Left kidney (tissue), 8 donors: ENCODE results near the gene SEC14L1. TPM values are rescaled to one million over a fixed set of nuclear protein-coding genes. Genes with fewer than 3 reads are reported as not detected.
"Not testable (repeated sequence)": the region's sequence is repeated elsewhere in the genome, so short reads cannot be mapped to it uniquely, and the experiment has no call there.

Experiments used
- DNase-seq: peaks from one replicate; pipeline ENCODE4 v3.0.0-alpha.2; 2013
- long read RNA-seq, 8 donors: transcript quantifications; one replicate each; lab custom pipeline, GENCODE V29; 2026
- polyA plus RNA-seq: library from polyadenylated mRNA; unstranded; fragments of 120-200 nt; gene quantifications from one replicate; pipeline ENCODE4 v1.2.1, GENCODE V29; 2013; ENCODE audit not compliant: insufficient read length

SEC14L1 gene
- polyA plus RNA-seq = 97.3 TPM
- long read RNA-seq, donor 1, full-length matches to known transcripts = 15 of 48 reads
- long read RNA-seq, donor 1, partial matches to known transcripts = 33 of 48 reads
- long read RNA-seq, donor 1, other reads (novel, unspliced or antisense) = 0 of 48 reads
- long read RNA-seq, donor 2, full-length matches to known transcripts = 6 of 6 reads
- long read RNA-seq, donor 2, partial matches to known transcripts = 0 of 6 reads
- long read RNA-seq, donor 2, other reads (novel, unspliced or antisense) = 0 of 6 reads
- long read RNA-seq, donor 3, full-length matches to known transcripts = 7 of 13 reads
- long read RNA-seq, donor 3, partial matches to known transcripts = 6 of 13 reads
- long read RNA-seq, donor 3, other reads (novel, unspliced or antisense) = 0 of 13 reads
- long read RNA-seq, donor 4, partial matches to known transcripts = 6 of 9 reads
- long read RNA-seq, donor 4, other reads (novel, unspliced or antisense) = 0 of 9 reads
- long read RNA-seq, donor 5, full-length matches to known transcripts = 1 of 1 reads
- long read RNA-seq, donor 5, partial matches to known transcripts = 0 of 1 reads
- long read RNA-seq, donor 5, other reads (novel, unspliced or antisense) = 0 of 1 reads
- long read RNA-seq, donor 6, full-length matches to known transcripts = 6 of 12 reads
- long read RNA-seq, donor 6, partial matches to known transcripts = 6 of 12 reads
- long read RNA-seq, donor 6, other reads (novel, unspliced or antisense) = 0 of 12 reads
- long read RNA-seq, donor 7, full-length matches to known transcripts = 17 of 17 reads
- long read RNA-seq, donor 7, partial matches to known transcripts = 0 of 17 reads
- long read RNA-seq, donor 7, other reads (novel, unspliced or antisense) = 0 of 17 reads
- long read RNA-seq, donor 8, full-length matches to known transcripts = 4 of 4 reads
- long read RNA-seq, donor 8, partial matches to known transcripts = 0 of 4 reads
- long read RNA-seq, donor 8, other reads (novel, unspliced or antisense) = 0 of 4 reads

DNA sequence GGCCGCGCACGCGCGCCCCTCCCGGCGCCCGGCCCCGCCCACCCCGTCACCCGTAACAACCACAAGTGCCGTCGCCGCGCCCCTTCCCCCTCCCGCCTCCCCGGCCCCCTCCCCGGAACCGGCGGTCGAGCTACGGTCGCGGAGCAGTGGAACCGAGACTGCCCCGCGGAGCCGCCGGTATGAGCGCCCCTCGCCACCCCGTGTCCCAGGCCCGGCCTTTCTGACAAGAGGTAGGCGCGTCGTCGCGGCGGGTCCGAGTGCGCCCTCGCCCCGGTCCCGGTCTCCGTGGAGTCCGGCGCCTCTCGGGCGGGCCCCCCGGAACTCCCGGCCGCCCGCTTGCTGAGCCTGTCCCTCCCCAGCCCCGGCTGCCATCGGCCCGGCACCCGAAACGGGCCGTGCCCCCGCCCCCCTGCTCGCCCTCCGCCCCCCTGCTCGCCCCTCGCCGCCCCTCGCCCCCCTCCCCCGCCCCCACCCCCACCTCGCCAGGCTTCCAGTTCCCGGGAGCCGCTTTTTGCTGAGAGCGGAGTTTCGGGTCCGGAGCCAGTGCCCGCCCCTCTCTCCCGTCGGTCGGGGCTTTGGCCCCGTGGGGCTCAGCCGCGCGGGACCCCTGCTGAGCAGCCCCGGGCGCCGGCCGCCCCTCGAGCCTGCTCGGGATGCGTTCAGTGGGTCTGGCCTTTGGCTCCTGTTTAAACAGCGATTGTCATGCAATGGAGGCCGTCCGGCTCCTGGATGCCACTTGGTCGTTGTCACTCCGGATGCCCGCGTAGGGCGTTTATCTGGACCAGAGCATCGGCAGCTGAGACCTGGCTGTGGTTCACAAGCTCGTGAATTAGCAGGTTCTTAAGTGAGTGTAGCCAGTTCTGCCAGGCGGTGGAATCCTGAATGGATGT, at the start of gene SEC14L1:
TSS of gene SEC14L1 (plus strand) at position 92 of the 890 bp plus-strand sequence. CDS start 2,628 bp downstream, outside the sequence.
- DNase-seq = no peak

DNA sequence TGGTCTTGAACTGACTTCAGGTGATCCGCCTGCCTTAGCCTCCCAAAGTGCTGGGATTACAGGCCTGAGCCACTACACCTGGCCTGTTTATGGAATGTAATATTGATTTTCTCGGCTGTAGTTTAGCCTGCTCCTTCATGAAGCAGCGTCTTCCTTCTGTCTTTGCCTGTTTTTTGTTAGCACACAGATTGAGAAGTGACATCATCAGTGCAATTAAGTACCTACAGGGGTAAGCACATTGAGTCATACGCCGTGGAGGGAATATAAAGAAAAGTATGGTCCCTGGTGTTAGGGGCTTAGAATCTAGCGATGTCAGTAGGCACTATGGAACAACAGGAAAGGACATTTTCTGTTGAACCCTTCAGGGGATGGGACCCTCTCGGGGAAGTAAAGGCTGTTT, 48.7 kb upstream of the SEC14L1 start:
- DNase-seq = no peak

DNA sequence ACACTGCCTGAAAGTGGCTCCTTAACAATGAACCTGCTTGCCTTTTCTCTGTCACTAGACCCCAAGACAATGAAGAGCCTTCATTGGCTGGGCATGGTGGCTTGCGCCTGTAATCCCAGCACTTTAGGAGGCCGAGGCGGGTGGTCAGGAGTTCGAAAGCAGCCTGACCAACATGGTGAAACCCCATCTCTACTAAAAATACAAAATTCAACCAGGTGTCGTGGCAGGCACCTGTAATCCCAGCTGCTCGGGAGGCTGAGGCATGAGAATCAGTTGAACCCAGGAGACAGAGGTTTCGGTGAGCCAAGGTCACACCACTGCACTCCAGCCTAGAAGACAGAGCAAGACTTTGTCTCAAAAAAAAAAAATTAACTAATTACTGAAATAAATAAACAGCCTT, 45.3 kb upstream of the SEC14L1 start:
- DNase-seq = no peak

DNA sequence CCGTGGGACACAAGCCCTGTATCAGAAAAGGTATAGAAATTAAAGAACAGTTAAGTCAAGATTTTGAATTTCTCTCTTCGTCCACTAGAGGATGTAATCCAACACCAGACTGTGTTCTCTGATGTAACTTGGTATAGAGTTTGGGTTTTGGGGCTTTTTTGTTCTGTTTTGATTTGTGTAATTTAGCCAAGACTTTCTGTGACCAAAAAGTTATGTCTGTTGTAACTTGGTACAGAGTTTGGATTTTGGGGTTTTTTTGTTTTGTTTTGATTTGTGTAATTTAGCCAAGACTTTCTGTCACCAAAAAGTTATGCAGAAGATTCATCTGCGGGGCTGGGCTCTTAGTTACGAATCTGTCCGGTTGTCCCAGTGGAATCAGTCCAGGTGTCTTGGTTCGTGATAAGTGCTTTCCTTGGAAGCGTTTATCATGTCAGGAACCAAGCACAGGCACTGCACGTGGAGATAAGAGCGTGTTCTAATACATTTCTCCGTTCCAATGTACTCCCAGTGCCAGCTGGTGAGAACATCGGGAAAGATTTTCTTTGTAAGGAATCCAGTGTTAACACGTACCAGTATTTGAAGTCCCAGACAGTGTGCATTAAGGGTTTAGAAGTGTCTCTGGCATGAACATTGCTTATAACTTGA, 44.1 kb upstream of the SEC14L1 start:
- no peak for DNase-seq

DNA sequence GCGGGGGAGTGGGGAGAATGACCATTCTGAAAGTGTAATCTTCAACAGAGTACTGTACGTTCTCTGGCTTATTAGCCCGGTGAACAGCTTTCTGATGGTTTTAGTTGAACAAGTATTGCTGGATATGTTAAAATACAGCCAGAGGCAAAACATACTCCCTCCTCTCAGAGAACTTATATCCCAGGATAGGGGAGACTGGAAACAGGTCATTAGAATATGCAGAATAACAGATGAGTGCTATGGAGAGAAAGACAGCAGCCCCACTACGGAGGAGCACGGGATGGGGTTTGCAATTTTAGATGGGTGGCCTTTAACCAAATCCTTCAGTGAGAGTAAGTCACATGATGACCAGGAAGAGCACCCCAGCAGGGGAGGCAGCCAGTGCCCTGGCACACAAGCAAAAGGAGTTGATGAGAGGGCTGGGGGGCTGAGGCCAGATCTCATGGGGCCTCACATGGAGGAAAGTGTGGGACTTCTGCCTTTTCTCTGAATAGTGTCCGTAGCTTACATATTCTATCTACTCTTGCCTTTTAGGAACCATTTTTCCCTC, 43.1 kb upstream of the SEC14L1 start:
- no peak for DNase-seq

DNA sequence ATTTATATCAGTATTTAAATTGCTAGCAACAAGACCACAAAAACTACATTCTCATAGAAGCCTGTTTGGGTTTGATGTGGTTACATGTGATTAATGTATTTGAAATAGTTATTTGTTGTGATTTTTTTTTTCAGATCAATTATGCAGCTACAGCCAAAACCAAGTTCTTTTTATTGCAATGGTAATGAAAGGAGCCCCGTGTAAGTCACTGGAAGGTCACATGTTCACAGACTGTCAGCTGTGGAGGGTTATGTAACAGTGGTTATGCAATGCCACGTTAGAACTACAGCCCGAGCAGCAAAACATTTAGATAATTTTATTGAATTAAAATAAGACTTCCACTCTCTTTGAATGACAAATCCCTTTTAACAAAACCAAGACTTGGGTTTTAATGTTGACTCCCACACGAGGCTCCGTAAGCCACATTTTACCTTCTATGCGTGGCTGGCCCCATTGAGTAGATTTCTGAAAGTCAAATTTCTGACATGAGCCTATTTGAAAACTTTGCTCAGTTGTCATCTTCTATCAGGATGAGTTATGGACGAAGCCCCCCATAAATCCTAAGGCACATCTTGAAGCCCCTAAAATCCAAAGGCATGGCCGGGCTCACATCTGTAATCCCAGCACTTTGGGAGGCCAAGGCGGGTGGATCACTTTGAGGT, 41.8 kb upstream of the SEC14L1 start:
- DNase-seq = no peak

DNA sequence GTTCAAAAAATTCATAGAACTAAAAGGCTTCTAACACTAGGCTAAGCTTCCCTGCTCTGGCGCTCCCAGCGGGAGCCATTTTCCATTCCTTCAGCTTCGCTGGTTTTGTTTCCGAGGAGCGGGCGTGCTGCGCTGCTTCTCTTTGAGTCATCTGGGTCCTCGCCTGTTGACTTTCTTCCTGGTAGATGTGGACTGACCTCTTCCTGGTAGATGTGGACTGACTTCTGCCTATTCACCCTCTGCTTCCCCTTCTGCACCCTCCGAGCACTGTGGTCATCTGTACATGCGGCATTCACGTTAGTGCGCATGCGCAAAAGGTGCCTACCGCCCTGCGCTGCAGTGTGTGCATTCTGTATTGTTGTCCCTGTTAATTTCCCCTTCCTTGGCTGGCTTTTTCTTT, 40.8 kb upstream of the SEC14L1 start:
- DNase-seq = no peak

DNA sequence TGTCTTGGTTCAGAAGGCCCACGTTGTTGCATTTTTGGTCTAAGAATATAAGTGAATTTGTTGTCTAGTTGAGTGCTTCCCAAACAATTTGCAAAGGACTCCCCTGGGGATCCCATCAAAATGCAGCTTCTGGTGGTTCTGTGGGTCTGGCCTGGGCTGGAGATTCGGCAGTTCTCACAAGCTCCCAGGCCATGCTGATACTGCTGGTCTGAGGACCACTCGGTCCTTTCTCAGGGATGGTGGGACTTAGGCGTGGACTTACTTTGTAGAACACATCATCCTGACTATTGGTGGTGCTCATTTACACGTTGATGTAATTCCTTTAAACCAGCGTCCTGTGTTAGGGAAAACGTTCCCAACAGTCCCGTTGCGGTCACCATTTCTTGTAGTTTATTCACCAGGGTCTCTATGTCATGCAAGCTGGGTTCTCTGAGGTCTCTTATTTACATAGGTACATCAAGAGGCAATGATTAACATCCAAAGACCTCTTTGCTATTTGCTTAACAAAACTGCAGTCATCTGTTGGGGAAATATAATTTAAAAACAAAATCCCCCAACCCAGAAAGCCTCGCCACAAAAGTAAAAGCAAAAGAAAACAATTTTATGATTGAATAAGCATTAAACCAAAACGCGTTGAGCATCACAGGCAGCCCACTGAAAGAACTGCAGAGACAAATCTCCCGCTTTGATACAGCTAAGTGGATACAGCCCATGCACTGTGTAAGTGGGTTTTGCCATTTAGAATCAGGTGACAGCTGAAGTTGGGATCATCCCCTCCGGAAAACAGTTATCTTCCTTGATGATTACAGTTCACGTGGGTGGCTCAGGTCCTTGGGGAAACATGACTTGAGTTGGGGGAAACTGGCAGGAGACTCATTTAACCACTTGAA, 39.0 kb upstream of the SEC14L1 start:
- no peak for DNase-seq

DNA sequence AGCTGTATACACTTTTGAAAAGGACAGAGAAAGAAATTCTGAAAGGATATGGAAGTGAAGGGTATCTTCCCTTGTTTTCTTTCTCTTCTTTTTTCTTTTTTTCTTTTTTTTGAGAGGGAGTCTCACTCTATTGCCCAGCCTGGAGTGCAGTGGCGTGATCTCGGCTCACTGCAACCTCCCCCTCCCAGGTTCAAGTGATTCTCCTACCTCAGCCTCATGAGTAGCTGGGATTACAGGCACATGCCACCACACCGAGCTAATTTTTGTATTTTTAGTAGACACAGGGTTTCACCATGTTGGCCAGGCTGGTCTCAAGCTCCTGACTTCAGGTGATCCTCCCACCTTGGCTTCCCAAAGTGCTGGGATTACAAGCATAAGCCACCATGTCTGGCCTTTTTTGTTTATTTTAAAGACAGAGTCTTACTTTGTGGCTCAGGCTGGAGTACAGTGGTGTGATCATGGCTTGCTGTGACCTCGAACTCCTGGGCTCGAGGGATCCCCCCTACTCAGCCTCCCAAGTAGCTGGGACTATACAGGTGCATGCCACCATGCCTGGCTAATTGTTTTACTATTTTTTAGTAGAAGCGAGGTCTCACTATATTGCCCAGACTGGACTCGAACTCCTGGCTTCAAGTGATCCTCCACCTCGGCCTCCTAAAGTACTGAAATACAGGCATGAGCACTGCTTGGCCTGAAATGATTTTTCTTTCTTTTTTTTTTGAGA, 38.2 kb upstream of the SEC14L1 start:
- DNase-seq = not testable (repeated sequence)

DNA sequence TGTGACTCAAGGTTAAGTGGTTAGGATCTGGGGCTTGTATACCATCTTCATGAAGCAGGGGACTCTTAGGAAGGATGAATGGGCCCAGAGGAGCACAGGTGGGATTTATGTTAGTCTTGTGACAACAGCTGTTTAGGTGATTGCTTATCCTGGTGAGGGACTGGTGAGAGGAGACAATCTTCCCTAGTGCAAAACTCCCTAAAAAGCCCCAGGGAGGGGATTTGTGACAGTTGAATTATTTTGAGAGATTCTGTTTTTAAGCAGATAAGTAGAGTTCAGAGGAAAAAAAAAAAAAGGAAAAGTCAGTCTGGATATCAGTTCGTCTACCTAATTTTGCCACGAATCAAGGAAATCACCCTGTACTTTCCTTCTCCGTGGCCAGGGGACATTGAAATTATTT, 35.1 kb upstream of the SEC14L1 start:
- no peak for DNase-seq

DNA sequence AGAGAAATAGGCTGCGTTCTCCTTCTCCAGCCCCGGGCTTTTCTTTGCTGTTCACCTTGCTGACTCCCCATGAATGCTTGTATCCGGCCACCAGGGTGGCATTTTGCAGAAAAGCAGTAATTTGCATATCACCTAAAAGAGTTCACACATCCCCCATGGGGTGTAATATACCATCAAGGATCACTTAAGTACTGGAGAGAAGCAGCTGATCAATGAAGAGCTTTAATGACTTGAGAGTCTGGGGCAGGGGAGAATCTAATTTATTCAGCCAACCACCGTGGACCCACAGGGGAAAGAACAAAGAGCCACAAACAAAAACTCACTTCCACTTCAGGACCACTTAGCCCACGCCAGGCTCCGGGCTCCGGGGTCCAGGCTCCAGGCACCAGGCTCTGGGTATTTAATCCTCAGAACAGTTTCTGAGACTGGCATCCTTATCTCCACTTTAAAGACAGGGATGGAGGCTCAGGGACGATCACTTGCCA, 33.9 kb upstream of the SEC14L1 start:
- no peak for DNase-seq

DNA sequence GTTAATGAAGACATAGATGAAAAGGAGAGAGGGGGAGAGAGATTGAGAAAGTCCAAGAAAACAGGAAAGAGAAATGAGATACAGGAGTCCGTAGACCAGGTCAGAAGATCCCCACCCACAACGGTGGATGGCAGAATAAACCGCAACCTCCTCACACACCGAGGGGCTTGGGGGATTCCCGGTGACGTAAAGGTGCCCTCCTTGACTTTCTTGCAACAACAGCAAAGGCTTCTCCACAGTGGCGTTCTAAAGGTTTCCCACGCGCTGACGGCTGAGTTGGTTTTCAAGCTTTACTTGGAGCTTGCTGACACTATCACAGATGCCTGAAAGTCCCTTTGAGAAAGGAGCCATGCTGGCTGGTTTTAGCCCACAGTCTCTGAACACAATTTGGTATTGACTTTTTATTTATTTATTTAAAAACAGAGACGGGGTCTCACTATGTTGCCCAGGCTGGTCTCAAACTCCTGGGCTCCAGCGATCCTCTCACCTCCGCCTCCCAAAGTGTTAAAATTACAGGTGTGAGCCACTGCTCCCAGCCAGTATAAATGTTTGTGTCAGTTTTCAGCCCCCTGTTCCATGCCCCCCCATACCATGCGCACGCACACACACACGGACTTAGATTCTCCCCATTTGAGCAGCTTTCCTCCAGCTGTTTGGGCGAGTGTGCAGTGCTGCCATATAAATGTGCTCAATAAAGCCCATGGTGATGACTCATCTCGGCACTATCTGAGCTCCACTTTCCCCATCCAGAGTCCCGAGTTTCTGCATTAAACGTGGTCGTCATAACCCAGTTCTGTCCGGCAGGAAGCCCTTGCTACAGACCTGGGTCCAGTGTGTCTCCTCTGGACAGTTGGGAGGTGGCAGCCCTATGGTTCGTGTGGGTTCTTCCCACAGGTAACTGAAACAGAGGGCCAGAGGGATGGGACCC, 33.0 kb upstream of the SEC14L1 start:
- no peak for DNase-seq

DNA sequence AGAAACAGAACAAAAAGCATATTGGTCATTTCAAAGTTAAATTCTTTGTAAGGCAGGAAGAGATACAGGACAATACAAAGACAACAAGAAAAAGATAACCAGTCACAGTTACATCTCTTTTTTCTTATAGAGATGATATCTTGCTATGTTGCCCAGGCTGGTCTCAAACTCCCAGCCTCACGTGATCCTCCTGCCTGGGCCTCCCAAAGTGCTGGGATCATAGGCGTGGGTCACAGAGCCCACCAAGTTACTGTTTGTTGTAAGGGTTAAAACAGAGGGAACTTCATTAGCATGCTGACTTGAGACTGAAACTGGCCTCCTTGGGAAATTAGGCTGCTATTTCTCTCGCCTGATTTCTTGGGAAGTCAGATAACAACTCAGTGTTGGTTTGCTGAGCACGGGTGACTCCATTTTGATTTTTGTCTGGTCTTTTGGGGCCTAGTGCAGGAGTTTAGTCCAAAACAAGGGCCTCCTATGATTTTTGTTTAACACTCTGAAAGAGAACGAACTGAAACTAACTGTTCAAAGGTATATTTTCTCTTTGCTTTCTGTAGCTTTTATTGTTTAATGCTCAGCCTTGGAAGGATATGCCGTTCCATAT, 31.5 kb upstream of the SEC14L1 start:
- no peak for DNase-seq

DNA sequence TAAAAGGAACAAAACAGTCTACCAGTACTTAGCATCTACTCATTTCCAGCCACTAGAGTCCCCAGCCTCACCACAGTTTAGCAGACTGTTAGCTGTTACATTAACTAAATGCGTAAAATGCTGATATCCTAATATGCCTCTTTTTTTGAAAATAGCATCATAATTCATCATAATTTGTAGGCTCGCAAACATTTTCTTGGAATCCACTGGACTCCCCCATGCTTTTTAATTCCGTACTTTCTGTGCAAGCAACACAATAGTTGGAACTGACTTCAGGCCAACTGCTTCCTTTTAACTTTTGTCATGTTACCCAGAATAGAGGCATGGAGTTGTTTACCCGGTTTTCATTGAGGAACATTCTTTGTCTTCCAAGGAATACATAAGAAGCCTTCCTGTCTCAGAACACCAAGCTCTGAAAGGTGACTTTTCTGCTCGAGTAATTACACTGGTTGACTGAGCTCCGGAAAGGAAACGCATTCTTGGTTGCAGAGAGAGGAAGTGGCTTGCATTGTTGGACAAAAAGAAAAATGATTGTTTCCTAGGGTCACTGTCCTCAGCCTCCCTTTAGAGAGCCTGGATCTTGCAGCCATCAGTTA, 30.9 kb upstream of the SEC14L1 start:
- peak; percentile 80 for DNase-seq

DNA sequence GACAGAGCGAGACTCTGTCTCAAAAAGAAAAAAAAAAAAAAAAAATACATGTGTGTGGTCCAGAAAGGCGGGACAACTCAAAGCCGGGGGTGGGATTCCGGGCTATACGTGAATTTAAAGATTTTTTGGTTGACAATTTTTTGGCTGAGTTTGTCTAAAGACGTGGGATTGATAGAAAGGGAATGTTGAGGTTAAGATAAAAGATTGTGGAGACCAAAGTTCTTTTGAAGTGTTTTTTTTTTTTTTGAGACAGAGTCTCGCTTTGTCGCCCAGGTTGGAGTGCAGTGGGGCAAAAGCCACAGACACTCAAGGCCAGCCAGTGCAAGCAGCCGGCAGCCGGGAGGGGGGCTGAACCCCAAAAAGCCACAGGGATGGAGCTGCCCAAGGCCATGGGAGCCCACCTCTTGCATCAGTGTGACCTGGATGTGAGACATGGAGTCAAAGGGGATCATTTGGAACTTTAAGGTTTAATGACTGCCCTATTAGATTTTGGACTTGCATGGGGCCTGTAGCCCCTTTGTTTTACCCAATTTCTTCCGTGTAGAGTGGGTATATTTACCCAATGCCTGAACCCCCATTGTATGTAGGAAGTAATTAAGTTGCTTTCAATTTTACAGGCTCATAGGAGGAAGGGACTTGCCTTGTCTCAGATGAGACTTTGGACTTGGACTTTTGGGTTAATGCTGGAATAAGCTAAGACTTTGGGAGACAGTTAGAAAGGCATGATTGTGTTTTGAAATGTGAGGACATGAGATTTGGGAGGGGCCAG, 29.4 kb upstream of the SEC14L1 start:
- not testable (repeated sequence) for DNase-seq

DNA sequence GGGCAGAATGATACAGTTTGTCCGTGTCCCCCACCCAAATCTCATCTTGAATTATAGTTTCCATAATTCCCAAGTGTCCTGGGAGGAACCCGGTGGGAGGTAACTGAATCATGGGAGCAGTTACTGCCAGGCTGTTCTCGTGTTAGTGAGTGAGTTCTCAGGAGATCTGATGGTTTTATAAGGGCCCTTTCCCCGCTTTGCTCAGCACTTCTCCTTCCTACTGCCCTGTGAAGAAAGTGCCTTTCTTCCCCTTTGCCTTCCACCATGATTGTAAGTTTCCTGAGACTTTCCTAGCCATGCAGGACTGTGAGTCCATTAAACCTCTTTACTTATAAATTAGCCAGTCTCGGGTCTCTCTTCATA, 28.9 kb upstream of the SEC14L1 start:
- DNase-seq = no peak
